HL-60/S4 treated with phorbol 12-myristate 13-acetate at 8.2 ng/mL for 4 days and 3 days (cell line): Measurements from ENCODE around the gene GSTM1.

ENCODE experiments used
- in situ Hi-C: fragments of 300-500 bp; cut with MboI; formaldehyde crosslinking; loops from 2 replicates; pipeline ENCODE4 v1.15.0; 2022; ENCODE audit warnings: low sequenced_read_pairs

Gene GSTM1

DNA sequence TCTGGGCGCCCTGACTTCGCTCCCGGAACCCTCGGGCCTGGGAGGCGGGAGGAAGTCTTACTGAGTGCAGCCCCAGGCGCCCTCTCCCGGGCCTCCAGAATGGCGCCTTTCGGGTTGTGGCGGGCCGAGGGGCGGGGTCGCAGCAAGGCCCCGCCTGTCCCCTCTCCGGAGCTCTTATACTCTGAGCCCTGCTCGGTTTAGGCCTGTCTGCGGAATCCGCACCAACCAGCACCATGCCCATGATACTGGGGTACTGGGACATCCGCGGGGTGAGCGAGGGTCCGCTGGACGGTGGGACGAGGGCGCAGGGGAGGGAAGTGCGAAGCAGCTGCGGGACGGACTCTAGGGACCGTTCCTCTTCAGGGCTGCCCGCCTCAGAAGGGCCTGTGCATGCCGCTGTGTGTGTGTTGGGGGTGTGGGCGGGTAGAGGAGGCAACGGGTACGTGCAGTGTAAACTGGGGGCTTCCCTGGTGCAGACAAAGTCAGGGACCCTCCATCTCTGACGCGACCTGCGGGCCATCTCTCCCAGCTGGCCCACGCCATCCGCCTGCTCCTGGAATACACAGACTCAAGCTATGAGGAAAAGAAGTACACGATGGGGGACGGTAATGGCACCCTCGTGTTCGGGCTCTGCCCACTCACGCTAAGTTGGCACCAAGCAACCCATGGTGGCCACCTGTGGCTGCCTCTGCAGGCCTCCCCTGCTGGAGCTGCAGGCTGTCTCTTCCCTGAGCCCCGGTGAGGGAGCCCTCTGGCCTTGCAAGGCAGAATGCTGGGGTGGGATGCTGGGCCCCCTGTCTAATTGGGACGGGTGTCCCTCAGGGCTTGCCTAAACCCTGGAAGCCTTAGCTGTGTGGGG is at the start of gene GSTM1:
GSTM1 (plus strand) TSS at position 177 of the 859 bp plus-strand sequence; CDS start at position 234, 57 bp downstream.
- in situ Hi-C loops = no loop called here

DNA sequence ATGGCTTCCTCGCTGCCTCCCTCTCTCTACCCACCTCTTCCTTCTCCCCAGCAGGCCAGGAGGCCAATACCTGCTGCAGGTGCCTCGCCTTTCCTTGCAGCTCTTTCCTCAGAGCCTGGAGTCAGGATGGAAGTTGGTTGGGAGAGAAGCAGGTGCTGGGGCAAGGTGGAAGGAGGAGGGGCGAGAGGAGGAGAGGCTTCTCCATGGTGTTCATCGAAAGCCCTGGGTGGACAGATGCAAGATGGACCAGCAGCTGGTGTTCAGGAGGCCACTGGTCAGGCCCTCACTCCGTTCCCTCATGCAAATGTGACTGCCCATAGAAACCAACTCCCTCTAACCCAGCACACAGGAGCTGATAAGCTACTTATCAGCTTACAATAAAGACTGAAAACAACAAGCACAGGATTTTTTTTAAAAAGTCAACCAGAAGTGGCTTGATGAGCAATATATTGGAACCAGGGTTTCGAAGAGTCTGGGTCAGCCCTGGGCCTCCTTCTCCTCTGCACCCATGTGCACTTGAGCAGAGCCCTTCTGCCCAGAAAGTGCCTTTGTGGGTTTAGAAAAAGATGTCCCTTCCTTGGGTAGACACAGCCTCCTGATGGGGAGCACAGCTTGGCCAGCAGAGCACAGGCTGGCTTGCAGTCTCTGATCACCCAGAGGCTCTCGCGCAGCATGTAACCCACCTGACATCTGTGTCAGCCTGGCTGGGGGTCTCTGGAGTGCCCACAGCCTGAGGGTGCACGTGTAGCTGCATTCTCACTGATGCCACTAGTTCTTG is 48.4 kb upstream of the GSTM1 start:
- in situ Hi-C loops = loop anchor here (10.0 kb wide), 1 partner anchor 94 kb away; the partner anchor contains the start of gene GNAI3

DNA sequence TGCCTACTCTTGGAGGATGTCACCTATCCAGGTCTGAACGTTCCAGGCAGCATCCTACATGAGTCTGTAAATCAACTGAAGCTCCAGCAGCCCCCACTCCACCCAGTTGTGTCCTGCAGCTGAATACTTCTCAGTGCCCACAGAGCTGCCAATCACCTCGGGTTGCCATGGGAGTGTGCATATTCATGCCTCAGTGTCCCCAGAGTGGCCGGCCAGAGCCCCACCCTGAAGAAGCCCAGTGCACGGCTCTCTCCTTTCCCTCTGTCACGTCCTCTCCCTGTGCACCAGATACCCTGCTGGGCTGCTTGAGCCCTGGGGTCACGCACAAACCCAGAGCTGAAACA is 47.8 kb upstream of the GSTM1 start:
- in situ Hi-C loops = loop anchor here (5.0 to 10.0 kb wide), 2 partner anchors 95 to 132 kb away; partner anchors contain the start of gene GNAI3

DNA sequence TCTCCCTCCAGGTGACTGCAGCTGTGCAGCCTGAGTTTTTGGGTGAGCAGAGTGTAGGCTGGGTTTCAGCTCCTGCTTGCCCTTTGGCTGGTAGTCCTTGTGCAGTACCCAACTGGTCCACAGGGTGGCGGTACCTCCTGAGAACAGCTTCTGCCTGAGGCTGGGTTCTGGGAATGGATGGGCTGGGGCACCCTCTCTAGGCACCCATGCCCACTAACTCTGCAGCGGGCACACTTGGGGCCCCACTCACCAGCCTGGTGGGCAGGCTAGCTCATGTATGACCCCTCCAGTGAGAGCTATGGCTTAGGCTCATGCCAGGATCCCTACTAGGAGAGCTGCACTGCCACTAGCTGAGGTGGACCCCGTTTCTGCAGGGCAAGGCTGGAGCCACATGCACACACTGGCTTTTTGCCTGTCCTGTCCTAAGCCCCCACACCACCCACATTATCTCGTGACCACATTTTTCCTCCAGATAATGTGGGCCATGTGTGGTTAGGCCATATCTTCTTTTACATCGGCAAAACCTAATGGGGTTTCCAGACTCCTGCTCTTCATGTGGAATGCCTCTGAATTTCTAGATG is 47.2 kb upstream of the GSTM1 start:
- in situ Hi-C loops = loop anchor here (5.0 kb wide), 1 partner anchor 132 kb away; no protein-coding TSS in a partner anchor

DNA sequence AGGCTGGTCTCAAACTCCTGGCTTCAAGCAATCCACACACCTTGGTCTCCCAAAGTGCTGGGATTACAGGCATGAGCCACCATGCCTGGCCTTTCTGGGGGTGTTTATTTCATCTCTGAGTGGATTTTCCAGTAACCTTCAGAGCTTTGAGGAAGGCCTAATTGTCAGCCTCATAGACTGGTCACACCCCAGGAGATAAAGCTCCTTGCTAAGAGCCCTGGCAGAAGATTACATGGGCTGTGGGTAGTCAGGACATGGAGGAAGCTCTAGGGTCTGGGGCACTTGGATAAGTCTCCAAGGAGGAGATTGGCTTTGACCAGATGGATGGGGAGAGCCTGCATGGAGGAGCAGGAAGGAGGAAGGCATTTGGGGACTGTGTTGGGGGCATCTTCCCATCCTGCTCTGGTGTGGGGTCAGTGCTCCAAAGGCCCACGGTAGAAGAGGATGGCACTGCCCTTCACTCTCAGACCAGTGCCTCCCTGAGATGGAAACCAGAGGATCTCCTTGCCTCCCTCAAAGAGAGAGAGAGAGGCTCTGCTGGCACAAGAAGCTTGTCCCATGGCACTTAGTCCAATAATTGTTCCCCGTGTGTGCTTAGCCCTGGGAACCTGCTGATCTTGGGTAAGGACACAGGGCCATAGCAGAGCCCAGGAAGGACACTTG is 46.4 kb upstream of the GSTM1 start:
- in situ Hi-C loops = loop anchor here (5.0 kb wide), 1 partner anchor 131 kb away; no protein-coding TSS in a partner anchor

DNA sequence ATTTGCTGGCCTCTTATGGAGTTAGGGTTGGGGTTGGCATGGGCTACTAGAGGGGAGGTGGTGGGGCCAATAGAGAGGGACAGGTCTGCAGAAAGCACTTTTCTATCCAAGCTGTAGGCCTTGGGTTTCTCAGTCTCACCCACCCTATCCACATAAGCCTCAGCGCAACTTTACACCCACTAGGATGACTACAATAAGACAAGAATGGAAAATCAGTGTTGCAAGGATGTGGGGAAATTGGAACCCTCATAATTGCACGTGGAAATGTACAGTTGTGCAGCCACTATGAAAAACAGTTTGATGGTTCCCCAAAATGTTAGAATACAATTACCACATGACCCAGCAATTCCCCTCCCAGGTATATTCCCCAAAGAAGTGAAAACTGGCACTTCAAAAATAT is 45.8 kb upstream of the GSTM1 start:
- in situ Hi-C loops = loop anchor here (5.0 kb wide), 1 partner anchor 130 kb away; no protein-coding TSS in a partner anchor

DNA sequence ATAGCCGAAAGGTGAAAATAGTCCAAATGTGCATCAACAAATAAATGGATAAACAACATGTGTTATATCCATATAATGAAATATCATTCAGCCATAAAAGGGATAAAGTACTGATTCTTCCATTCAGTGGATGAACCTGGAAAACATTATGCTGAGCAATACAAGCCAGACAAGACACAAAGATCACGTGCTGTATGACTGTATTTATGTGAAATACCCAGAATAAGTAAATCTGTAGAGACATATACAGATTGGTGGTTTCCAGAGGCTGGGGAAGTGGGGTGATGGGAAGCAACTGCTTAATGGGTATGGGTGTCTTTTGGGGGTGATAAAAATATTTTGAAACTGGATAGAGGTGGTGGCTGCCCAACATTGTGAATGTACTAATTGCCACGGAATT is 45.0 kb upstream of the GSTM1 start:
- in situ Hi-C loops = loop anchor here (5.0 kb wide), 1 partner anchor 130 kb away; no protein-coding TSS in a partner anchor

DNA sequence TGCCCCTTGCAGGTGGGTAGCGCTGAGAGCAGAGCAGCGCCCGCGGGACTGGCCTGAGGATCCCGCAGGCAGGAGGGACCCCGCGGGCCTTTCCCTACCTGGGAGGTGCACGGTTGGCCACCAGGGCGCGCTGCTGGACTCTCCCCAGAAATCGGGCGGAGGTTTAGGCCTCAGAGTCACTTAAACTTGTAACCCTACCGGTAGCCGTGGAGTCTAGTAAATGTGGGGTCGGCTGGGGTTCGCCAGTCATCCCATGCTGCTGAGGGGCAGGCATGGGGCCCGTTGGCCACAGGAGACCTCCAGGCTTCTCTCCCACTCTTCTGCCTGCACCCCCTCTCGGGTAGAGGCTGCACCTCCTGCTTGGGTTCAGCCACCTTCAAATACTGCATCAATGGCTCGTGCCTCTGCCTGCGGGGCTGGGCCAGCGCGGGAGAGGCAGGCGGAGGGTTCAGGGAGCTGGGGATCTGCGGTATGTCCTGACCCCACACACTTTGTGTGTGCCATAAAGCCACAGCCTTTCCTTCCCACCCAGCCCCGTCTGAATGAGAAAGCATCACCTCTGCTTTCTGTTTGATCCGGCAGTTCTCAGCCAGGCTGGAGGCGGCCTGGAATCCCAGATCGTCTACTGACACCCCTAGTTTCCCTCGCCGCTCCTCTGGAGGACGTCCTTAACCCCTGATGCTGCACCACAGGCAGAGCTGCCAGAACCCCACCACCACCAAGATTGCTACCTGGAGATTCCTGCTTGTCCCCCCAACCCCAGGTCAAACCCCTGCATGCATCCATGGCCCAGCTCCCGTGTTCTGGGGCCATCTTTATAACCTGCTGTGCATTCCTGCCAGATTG is 44.0 kb upstream of the GSTM1 start:
- in situ Hi-C loops = loop anchor here (5.0 kb wide), 1 partner anchor 129 kb away; no protein-coding TSS in a partner anchor

DNA sequence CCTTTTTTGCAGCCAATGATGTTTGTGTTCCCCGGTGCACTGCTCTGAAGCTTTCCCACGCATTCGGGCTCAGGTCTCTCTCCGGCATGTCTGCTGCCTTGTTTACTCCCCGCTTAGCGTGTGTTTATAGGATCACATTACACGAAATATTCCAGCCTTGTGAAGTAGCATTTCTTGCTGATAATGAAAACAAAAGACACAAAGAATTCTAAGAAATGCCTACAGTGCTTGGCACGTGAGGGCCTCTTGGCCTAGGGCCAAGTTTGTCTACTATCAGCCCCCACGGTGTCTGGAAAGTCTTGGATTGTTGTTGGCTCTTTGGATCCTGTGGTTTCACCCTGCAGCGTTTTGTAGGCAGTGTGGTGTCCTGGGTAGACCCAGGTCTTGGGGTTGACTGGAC is 42.9 kb upstream of the GSTM1 start:
- in situ Hi-C loops = loop anchor here (5.0 kb wide), 1 partner anchor 128 kb away; no protein-coding TSS in a partner anchor

DNA sequence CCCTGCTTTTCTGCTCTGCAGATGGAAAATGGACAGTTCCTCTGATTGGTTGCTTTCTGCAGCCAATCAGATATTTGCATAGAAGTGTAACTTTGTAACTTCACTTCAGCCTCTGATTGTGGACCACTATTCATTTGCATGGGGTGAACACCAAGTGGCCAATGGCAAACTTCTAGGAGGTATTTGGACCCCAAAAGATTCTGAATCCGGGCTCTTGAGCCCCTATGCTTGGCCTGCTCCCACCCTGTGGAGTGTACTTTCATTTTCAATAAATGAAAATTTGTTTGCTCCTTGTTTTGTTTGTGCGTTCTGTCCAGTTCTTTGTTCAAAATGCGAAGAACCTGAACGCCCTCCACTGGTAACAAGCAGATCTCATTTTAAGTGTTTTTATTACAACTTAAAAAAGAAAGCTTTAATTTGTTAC is 38.1 kb upstream of the GSTM1 start:
- in situ Hi-C loops = no loop called here

DNA sequence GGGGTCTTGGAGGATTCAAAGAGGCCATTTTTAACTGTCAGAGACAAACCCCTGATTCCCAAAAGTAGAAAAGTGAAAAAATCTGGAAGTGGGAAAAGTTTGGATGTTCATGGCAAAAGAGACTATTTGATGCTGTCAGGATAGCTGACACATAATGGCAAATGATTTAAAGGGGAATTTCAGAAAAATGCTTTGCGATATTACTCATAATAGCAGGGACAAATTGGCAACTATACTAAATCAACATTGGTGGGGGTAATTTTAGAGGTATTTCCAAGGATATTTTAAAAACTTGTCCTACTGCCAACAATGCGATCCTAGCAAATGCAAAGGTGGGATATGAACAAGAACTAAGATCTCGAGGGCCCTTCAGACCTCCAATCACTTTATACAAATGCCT is 37.0 kb upstream of the GSTM1 start:
- in situ Hi-C loops = loop anchor here (25.0 kb wide), 1 partner anchor 337 kb away; the partner anchor contains the start of gene AHCYL1

DNA sequence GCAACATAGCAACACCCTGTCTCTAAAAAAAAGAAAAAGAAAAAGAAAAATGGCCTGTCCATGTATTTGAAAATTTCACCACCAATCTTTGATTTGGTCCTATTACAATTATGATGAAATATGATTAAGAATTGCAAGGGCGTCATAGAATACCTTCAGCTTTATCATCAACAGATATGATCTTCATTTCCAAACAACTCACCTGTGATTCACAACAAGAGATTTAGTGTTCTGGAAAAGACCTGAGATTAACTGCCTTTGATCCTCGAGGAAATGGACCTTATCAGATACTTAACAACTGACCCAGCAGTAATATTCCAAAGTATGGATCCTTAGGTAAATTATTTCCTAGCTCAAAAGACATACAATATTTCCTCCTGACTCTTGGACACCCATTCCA is 35.2 kb upstream of the GSTM1 start:
- in situ Hi-C loops = loop anchor here (25.0 kb wide), 1 partner anchor 335 kb away; the partner anchor contains the start of gene AHCYL1

DNA sequence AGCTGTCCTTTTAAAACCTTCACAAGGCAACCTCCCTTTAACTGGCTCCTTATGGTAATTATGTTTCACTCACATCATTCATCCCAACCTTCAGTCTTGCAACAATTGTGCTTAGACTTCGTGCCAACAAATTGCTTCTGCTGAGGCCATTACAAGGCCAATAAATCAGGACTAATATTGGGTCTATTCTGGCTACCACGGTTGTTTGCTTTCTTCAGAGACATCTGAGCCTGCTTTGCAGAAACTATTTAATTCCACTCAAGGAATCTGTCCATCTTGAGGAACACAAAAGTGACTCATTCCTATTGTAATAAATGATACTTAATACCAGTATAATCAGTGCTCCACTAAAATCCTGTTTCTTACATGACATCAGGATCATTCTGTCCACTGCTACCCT is 34.3 kb upstream of the GSTM1 start:
- in situ Hi-C loops = loop anchor here (25.0 kb wide), 1 partner anchor 334 kb away; the partner anchor contains the start of gene AHCYL1

DNA sequence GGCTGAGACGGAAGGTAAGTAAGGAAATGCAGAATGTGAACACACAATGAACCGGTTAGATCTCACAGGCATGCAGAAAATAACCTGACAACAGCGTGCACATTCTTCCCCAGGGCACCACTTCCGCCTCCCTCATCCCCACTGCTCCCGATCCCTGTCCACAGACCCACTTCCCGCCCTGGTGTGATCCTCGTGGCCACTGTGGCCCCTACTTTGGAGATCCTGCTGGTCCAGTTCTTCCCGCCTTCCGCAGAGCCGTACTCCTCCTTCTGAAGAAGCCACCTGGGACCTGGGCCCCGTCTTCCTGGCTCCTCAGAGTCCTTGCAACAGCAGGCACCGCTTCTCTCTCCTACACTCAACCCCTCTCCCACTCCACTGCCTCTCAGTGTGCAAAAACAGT is 33.1 kb upstream of the GSTM1 start:
- in situ Hi-C loops = loop anchor here (25.0 kb wide), 1 partner anchor 333 kb away; the partner anchor contains the start of gene AHCYL1

DNA sequence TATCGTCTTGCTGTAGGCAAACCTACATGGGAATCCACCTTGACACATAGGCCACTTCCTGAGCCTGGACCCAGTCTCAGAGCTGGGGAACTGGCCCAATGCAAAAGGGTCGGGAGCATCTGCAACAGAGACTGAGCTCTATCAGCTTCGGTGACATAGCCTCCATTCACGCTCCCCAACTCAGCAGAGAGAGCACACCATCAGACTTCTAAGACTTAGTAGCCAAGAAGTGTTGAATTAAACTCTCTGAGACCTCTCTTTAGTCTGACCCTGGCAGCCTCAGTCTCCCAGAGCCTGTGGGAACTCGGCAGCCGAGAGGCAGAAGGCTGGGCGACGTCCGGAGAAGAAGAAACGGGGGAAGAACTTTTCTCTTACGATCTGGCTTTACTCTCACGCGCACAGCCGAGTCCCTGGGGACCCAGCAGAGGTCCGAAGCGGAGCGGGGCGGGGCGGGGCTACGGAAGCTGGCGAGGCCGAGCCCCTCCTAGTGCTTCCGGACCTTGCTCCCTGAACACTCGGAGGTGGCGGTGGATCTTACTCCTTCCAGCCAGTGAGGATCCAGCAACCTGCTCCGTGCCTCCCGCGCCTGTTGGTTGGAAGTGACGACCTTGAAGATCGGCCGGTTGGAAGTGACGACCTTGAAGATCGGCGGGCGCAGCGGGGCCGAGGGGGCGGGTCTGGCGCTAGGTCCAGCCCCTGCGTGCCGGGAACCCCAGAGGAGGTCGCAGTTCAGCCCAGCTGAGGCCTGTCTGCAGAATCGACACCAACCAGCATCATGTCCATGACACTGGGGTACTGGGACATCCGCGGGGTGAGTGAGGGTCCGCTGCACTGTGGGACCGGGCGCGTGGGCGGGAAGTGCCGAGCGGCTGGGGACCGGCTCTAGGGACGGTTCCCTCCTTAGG is 31.8 kb upstream of the GSTM1 start, which contains the start of gene GSTM4:
GSTM4 (plus strand) TSS at position 485 of the 905 bp plus-strand sequence; CDS start at position 776, 291 bp downstream.
- in situ Hi-C loops = loop anchor here (25.0 kb wide), 1 partner anchor 331 kb away; the partner anchor contains the start of gene AHCYL1

DNA sequence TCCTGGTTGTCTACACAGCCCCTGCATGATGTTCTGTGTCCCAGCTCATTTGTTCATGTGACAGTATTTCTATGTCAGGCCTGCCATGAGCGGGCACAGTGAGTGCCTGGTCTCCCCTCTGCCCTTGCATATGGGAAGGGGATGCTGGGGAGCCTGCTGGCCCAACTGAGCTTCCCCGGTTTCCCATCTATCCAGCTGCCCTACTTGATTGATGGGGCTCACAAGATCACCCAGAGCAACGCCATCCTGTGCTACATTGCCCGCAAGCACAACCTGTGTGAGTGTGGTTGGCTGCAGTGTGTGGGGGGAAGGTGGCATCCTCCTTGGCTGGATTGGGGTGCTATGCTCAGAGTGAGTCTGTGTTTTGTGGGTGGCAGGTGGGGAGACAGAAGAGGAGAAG is 30.2 kb upstream of the GSTM1 start:
- in situ Hi-C loops = loop anchor here (25.0 kb wide), 1 partner anchor 330 kb away; the partner anchor contains the start of gene AHCYL1

DNA sequence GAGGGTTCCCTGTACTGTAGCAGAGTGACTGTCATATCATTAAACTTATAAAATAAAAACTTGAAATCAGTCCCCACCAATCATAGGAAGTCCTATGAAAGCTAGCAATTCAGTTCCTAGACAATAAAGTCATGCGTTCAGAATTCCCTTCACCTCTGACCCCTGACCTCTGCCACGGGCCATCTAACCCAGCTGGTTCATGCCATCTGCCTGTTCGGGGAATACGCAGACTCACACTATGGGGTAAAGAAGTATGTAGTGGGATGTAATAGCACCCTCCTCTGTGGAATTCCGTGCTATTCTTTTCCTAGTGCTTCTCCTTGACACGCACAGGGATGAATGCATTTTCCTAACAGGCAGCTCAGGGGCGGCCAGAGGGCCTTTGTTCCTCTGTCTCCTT is 29.6 kb upstream of the GSTM1 start:
- in situ Hi-C loops = loop anchor here (25.0 kb wide), 1 partner anchor 329 kb away; the partner anchor contains the start of gene AHCYL1

DNA sequence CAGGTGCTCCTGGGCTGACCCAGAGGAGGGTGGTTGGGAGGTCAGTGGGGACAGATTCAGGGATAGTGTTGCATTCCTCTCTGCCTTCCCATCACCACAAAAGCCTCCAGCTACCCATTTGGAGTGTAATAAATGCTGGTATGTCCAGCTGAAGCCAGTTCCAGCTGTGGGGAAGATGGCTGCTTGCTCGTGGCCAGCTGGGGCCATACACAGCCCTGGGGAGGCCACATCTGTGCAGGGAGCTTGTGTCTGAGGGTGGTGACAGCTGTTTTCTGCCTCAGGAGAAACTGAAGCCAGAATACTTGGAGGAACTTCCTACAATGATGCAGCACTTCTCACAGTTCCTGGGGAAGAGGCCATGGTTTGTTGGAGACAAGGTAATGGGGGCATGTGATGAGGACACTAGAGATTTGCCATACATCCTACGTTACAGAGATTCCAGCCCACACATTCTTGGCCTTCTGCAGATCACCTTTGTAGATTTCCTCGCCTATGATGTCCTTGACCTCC is 29.0 kb upstream of the GSTM1 start:
- in situ Hi-C loops = loop anchor here (25.0 kb wide), 1 partner anchor 329 kb away; the partner anchor contains the start of gene AHCYL1
